Osteocyte (in vitro differentiated cells): ENCODE measurements around the gene SERHL2. TPM values are rescaled to one million over a fixed set of nuclear protein-coding genes. Genes with fewer than 3 reads are reported as not detected.
A peak's percentile ranks its signal among the peaks of the same experiment; 100 is the strongest.
"Not testable (repeated sequence)": the region's sequence is repeated elsewhere in the genome, so short reads cannot be mapped to it uniquely, and the experiment has no call there.

Experiments
- DNase-seq: peaks from one replicate; pipeline ENCODE4 v3.0.0; 2021; ENCODE audit warnings: mixed read lengths; ENCODE audit not compliant: unreplicated experiment; ENCODE audit errors: extremely low spot score
- H3K27ac Mint-ChIP-seq: one replicate; pipeline ENCODE4 v1.8.0; 2021; ENCODE audit warnings: mild to moderate bottlenecking, mixed read lengths; ENCODE audit not compliant: unreplicated experiment
- H3K27me3 Mint-ChIP-seq: one replicate; pipeline ENCODE4 v1.8.0; 2021; ENCODE audit warnings: mixed read lengths; ENCODE audit not compliant: unreplicated experiment
- H3K36me3 Mint-ChIP-seq: one replicate; pipeline ENCODE4 v1.8.0; 2021; ENCODE audit warnings: mixed read lengths; ENCODE audit not compliant: unreplicated experiment
- H3K4me1 Mint-ChIP-seq: one replicate; pipeline ENCODE4 v1.8.0; 2021; ENCODE audit warnings: mixed read lengths; ENCODE audit not compliant: unreplicated experiment
- H3K4me3 Mint-ChIP-seq: one replicate; pipeline ENCODE4 v1.8.0; 2021; ENCODE audit warnings: mild to moderate bottlenecking, moderate library complexity, mixed read lengths; ENCODE audit not compliant: unreplicated experiment
- H3K9me3 Mint-ChIP-seq: one replicate; pipeline ENCODE4 v1.8.0; 2021; ENCODE audit warnings: mixed read lengths; ENCODE audit not compliant: unreplicated experiment
- CTCF ChIP-seq: fragments of 200-600 bp; sonication (generic); IDR thresholded peaks from 2 replicates; pipeline ENCODE4 v1.5.0; 2021; ENCODE audit warnings: antibody characterized with exemption, mild to moderate bottlenecking, moderate library complexity
- total RNA-seq: library from RNA; stranded (reverse); gene quantifications from 2 replicates; pipeline ENCODE4 v1.2.1, GENCODE V29; 2021

SERHL2 gene
- total RNA-seq, 1 donor from 2014 or later = 1.3 TPM

- TF ChIP-seq CTCF = no peak
- Mint-ChIP-seq H3K4me1 (peaks cover 61% of the 10 kb centered on the region), H3K36me3 (peaks cover 13% of the 10 kb centered on the region), H3K4me3 (peak overlapping the region; percentile 84), H3K27ac (peak overlapping the region; percentile 100), H3K27me3 (no peaks in the 10 kb centered on the region), H3K9me3 (no peaks in the 10 kb centered on the region)
- DNase-seq = peak; percentile 94
Measured at GRCh38 chr22:42615092-42615859, 61.5 kb downstream of the SERHL2 start.

- peaks cover 61% of the 10 kb centered on the region for H3K4me1 Mint-ChIP-seq
- H3K27me3 Mint-ChIP-seq, H3K9me3 Mint-ChIP-seq, DNase-seq: not testable (repeated sequence)
- H3K36me3 Mint-ChIP-seq = peaks cover 14% of the 10 kb centered on the region
- H3K4me3 Mint-ChIP-seq = peak overlapping the region; percentile 84
- peak overlapping the region; percentile 100 for H3K27ac Mint-ChIP-seq
Measured at GRCh38 chr22:42615860-42616175, 62.1 kb downstream of the SERHL2 start.

- no peak for DNase-seq
- H3K9me3 Mint-ChIP-seq = no peaks in the 10 kb centered on the region
- peaks cover 63% of the 10 kb centered on the region for H3K4me1 Mint-ChIP-seq
- H3K36me3 Mint-ChIP-seq = peaks cover 8% of the 10 kb centered on the region
- peak overlapping the region; percentile 100 for H3K27ac Mint-ChIP-seq
- TF ChIP-seq CTCF = no peak
- no peak overlapping the region for H3K4me3 Mint-ChIP-seq
- no peaks in the 10 kb centered on the region for H3K27me3 Mint-ChIP-seq
Measured at GRCh38 chr22:42617155-42617983, 63.6 kb downstream of the SERHL2 start.

GRCh38 chr22:42619261-42620063, 65.7 kb downstream of the SERHL2 start:
- no peak for TF ChIP-seq CTCF
- DNase-seq = no peak
- H3K4me1 Mint-ChIP-seq = peaks cover 62% of the 10 kb centered on the region
- no peak overlapping the region for H3K4me3 Mint-ChIP-seq
- no peaks in the 10 kb centered on the region for H3K9me3 Mint-ChIP-seq
- H3K27me3 Mint-ChIP-seq = no peaks in the 10 kb centered on the region
- peaks cover 11% of the 10 kb centered on the region for H3K36me3 Mint-ChIP-seq
- H3K27ac Mint-ChIP-seq = no peak overlapping the region

- H3K27ac Mint-ChIP-seq = peak overlapping the region; percentile 91
- peaks cover 68% of the 10 kb centered on the region for H3K4me1 Mint-ChIP-seq
Measured at GRCh38 chr22:42620084-42620483, 66.3 kb downstream of the SERHL2 start.

More at GRCh38 chr22:42620084-42620483, 66.3 kb downstream of the SERHL2 start:
- no peaks in the 10 kb centered on the region for H3K27me3 Mint-ChIP-seq
- no peak for DNase-seq
- TF ChIP-seq CTCF = no peak
- no peak overlapping the region for H3K4me3 Mint-ChIP-seq
- H3K36me3 Mint-ChIP-seq = peaks cover 11% of the 10 kb centered on the region
- H3K9me3 Mint-ChIP-seq = no peaks in the 10 kb centered on the region
